NB4 (cell line): ENCODE measurements around the gene XIAP.
A peak's percentile ranks its signal among the peaks of the same experiment; 100 is the strongest.

Experiments
- DNase-seq: peaks from one replicate; pipeline ENCODE4 v3.0.0; 2010; ENCODE audit warnings: low read depth
- H3K4me3 ChIP-seq: one replicate; pipeline ENCODE4 v1.5.1; 2011; ENCODE audit warnings: mild to moderate bottlenecking, low read depth, low read length, moderate library complexity
- MYC ChIP-seq: IDR thresholded peaks from 2 replicates; pipeline ENCODE4 v1.6.1; 2011; ENCODE audit warnings: low read depth, low read length
- POLR2A ChIP-seq: IDR thresholded peaks from 2 replicates; pipeline ENCODE4 v1.6.1; 2011; ENCODE audit warnings: mild to moderate bottlenecking; ENCODE audit not compliant: insufficient read length; ENCODE audit errors: extremely low read depth
- TF ChIP-seq, protein P1 (sequence below): IDR thresholded peaks from 2 replicates; pipeline ENCODE4 v1.6.1; 2011; ENCODE audit warnings: low read depth, low read length
- TF ChIP-seq, protein P2 (sequence below): IDR thresholded peaks from one replicate; pipeline ENCODE4 v1.5.1; 2012; ENCODE audit warnings: low read depth, low read length

The XIAP gene

DNA sequence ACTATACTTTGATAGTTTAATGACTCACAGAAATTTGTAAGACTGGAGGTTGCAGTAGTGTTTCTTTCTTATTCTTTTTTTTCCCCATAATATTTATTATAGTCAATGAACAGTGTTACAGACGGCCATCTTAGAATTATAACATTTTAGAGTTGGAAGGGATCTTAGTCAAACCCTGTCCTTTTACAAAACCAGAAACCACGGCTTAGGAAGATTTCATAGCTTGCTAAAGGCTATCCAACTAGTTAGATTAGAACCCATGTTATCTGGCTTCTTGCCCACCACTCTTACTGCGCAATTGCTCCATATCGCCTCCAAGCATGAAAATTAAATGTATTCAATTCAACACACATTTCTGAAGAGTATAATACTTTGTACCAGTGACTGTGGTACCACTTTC lies 1.1 kb downstream of the XIAP start:
- TF ChIP-seq, protein P1, sequence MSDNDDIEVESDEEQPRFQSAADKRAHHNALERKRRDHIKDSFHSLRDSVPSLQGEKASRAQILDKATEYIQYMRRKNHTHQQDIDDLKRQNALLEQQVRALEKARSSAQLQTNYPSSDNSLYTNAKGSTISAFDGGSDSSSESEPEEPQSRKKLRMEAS = no peak
- no peak for TF ChIP-seq MYC
- TF ChIP-seq, protein P2, sequence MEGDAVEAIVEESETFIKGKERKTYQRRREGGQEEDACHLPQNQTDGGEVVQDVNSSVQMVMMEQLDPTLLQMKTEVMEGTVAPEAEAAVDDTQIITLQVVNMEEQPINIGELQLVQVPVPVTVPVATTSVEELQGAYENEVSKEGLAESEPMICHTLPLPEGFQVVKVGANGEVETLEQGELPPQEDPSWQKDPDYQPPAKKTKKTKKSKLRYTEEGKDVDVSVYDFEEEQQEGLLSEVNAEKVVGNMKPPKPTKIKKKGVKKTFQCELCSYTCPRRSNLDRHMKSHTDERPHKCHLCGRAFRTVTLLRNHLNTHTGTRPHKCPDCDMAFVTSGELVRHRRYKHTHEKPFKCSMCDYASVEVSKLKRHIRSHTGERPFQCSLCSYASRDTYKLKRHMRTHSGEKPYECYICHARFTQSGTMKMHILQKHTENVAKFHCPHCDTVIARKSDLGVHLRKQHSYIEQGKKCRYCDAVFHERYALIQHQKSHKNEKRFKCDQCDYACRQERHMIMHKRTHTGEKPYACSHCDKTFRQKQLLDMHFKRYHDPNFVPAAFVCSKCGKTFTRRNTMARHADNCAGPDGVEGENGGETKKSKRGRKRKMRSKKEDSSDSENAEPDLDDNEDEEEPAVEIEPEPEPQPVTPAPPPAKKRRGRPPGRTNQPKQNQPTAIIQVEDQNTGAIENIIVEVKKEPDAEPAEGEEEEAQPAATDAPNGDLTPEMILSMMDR = no peak
- TF ChIP-seq POLR2A = no peak
- H3K4me3 ChIP-seq = peak overlapping the region; percentile 85
- no peak for DNase-seq

DNA sequence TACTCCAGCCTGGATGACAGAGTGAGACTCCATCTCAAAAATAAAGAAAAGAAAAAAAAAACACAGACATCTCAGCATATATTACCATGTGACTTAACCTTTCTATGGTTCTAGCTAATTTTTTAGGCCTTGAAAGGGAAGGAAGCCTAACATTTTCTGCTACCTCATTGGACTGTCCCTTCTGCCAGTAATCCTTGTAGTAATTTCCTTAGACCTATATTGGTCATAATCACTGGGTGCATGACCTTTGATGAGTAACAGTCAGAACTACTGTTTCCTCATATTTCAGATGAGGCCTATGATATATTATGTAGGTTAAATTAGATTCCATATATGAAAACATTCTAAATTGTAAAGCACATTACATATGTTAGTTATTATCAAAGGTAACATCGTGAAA lies 9.6 kb downstream of the XIAP start:
- peak; percentile 50 for DNase-seq
- no peak overlapping the region for H3K4me3 ChIP-seq
- TF ChIP-seq POLR2A = no peak
- TF ChIP-seq, protein P1 = no peak
- TF ChIP-seq, protein P2 = no peak
- TF ChIP-seq MYC = no peak

DNA sequence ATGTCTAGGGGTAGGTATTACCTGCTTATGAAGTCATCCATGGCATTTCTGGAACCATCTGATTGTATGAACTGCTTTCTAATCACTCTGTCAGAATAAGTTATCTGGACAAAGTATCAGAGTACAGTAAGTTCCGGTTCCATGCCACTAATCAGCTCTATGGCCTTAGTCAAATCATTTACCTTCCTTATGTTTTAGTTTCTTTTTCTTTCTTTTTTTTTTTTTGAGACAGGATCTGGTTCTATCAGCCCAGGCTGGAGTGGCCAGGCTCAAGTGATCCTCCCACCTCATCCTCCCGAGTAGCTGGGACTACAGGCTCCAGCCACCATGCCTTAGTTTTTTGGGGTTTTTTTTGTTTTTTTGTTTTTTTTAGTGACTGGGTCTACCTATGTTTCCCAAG lies 11.5 kb downstream of the XIAP start:
- H3K4me3 ChIP-seq = no peak overlapping the region
- no peak for DNase-seq

DNA sequence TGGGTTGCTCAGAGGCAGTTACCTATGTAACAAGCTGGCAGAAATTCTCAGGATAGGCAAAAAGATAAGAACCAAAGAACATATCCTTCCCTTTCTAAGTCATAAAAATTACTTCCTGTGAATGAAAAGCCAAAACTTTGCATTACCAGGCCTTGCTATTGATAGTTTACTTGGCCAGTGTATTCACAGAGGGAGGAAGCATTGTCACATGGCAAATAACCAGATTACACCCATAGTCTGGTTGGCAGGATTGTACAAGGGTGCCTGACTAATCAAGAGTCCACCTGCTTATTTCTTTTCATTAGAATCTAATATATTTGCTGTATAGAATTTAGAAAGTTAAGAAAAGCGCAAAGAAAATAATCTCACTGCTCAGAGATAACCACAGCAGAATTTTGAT lies 14.1 kb downstream of the XIAP start:
- DNase-seq = no peak
- H3K4me3 ChIP-seq = no peak overlapping the region
- TF ChIP-seq, protein P2 = no peak
- TF ChIP-seq POLR2A = no peak
- TF ChIP-seq, protein P1 = no peak
- no peak for TF ChIP-seq MYC

More for the DNA sequence above, 11.5 kb downstream of the XIAP start:
- TF ChIP-seq MYC = no peak
- no peak for TF ChIP-seq POLR2A
- TF ChIP-seq, protein P2 = no peak
- TF ChIP-seq, protein P1 = no peak

DNA sequence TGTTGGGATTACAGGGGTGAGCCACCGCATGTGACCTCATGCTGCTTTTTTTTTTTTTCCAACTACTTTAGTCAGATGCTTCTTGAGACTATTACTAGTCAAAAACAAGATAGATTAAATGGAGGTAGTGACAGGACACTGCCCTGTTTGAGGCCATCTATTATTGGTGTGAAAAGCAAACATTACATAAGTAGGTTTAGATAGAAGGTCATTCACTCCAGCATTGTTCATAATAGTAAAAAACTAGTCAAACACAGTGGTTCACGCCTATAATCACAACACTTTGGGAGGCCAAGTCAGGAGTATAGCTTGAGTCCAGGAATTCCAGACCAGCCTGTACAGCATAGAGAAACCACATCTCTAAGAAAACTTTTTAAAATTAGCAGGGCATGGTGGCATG lies 16.3 kb downstream of the XIAP start:
- DNase-seq = no peak
- TF ChIP-seq, protein P2 = no peak
- no peak for TF ChIP-seq POLR2A
- TF ChIP-seq, protein P1 = no peak
- TF ChIP-seq MYC = no peak
- H3K4me3 ChIP-seq = no peak overlapping the region

DNA sequence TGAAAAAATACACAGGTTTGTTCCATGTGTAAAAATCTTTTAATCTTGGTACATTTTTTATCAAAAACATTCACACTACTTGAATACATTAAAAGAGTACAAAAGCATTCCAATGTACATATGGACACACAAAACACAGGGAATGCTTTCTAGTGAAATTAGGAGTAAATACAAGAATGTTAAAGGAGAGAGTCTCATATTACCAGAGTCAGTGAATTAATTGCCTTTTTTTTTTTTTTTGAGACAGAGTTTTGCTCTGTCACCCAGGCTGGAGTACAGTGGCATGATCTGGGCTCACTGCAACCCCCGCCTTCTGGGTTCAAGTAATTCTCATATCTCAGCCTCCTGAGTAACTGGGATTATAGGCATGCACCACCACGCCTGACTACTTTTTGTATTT lies 17.0 kb downstream of the XIAP start:
- DNase-seq = no peak
- no peak overlapping the region for H3K4me3 ChIP-seq
- TF ChIP-seq, protein P2 = no peak
- TF ChIP-seq, protein P1 = no peak
- TF ChIP-seq MYC (no peak), POLR2A (no peak)
